GM19023 (cell line): ENCODE results near the gene MTMR2.

Source experiments
- ATAC-seq: cut with Tn5 transposase; IDR thresholded peaks from one replicate; pipeline ENCODE4 v1.9.1; 2021; ENCODE audit warnings: mild to moderate bottlenecking, moderate library complexity; ENCODE audit not compliant: unreplicated experiment

Gene MTMR2

DNA sequence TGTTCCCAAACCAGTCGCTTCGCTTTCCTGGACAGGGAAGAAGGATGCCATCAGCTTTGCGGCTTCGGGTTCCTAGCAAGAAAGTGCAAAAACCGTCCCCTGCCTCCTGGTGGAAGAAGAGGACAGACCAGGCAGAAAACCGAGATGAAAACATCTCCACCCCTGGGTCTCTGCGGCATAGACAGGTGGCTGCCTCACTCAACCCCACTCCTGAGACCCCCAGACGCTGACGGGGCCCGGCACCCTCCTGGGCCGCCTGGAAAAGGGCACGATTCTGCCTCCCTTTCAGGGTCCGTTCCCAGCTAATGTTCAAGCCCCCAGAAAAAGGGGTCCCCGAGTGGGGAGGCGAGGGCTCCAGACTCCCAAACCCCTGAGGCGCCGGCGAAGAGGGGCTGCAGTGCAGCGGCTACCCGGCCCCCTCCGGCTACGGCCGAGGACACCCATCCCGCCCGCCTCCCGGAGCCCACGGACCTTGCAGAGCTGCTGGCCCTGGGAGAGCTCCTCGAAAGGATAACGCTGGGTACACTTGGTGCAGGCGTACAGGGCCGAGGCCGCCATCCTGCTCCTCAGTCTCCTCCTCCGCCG is 134.9 kb downstream of the MTMR2 start:
- ATAC-seq, result no peak
